DMS 273 (cell line): Measurements from ENCODE around the gene MACROD2.
A peak's percentile ranks its signal among the peaks of the same experiment; 100 is the strongest.
"Not testable (repeated sequence)": the region's sequence is repeated elsewhere in the genome, so short reads cannot be mapped to it uniquely, and the experiment has no call there.

ENCODE experiments used
- DNase-seq: peaks from one replicate; lab custom pipeline; 2025; ENCODE audit not compliant: unreplicated experiment; lab: John Stamatoyannopoulos, UW

MACROD2 gene

GRCh38 chr20:14926436-14926835 lies 931.1 kb downstream of the MACROD2 start:
- DNase-seq: not testable (repeated sequence)

- DNase-seq: peak; percentile 29
Measured at GRCh38 chr20:14928083-14928482, 932.8 kb downstream of the MACROD2 start.

- DNase-seq: no peak
Measured at GRCh38 chr20:14929388-14929787, 934.1 kb downstream of the MACROD2 start.

GRCh38 chr20:14932040-14932439 lies 936.7 kb downstream of the MACROD2 start:
- DNase-seq: no peak

- no peak for DNase-seq
Measured at GRCh38 chr20:14935285-14935684, 940.0 kb downstream of the MACROD2 start.

GRCh38 chr20:14937021-14937420 lies 941.7 kb downstream of the MACROD2 start:
- no peak for DNase-seq

GRCh38 chr20:14937846-14938245 lies 942.5 kb downstream of the MACROD2 start:
- DNase-seq: no peak

- no peak for DNase-seq
Measured at GRCh38 chr20:14947536-14947935, 952.2 kb downstream of the MACROD2 start.

GRCh38 chr20:14947946-14948345 lies 952.6 kb downstream of the MACROD2 start:
- DNase-seq: no peak

- DNase-seq: peak; percentile 76
Measured at GRCh38 chr20:14948416-14948815, 953.1 kb downstream of the MACROD2 start.

GRCh38 chr20:14950633-14951032 lies 955.3 kb downstream of the MACROD2 start:
- no peak for DNase-seq

- no peak for DNase-seq
Measured at GRCh38 chr20:14951105-14951504, 955.8 kb downstream of the MACROD2 start.

GRCh38 chr20:14951707-14952418 lies 956.5 kb downstream of the MACROD2 start:
- DNase-seq: no peak

- DNase-seq: no peak
Measured at GRCh38 chr20:14953736-14954135, 958.4 kb downstream of the MACROD2 start.

GRCh38 chr20:14955399-14955798 lies 960.1 kb downstream of the MACROD2 start:
- no peak for DNase-seq

GRCh38 chr20:14956026-14956425 lies 960.7 kb downstream of the MACROD2 start:
- DNase-seq: peak; percentile 15

GRCh38 chr20:14956538-14956937 lies 961.2 kb downstream of the MACROD2 start:
- no peak for DNase-seq

GRCh38 chr20:14957402-14957801 lies 962.1 kb downstream of the MACROD2 start:
- no peak for DNase-seq

- DNase-seq: no peak
Measured at GRCh38 chr20:14958626-14959025, 963.3 kb downstream of the MACROD2 start.

- DNase-seq: no peak
Measured at GRCh38 chr20:14959506-14960475, 964.5 kb downstream of the MACROD2 start.

GRCh38 chr20:14960831-14961230 lies 965.5 kb downstream of the MACROD2 start:
- DNase-seq: no peak

- DNase-seq: no peak
Measured at GRCh38 chr20:14963262-14963663, 967.9 kb downstream of the MACROD2 start.
